ENCODE measurements around the gene RAP1GDS1.
A peak's percentile ranks its signal among the peaks of the same experiment; 100 is the strongest.
"Not testable (repeated sequence)": the region's sequence is repeated elsewhere in the genome, so short reads cannot be mapped to it uniquely, and the experiment has no call there.

The RAP1GDS1 gene

GRCh38 chr4:98433691-98434090 is 172.5 kb downstream of the RAP1GDS1 start:
- no peak for DNase-seq (ENCODE audit: low spot score)

DNA sequence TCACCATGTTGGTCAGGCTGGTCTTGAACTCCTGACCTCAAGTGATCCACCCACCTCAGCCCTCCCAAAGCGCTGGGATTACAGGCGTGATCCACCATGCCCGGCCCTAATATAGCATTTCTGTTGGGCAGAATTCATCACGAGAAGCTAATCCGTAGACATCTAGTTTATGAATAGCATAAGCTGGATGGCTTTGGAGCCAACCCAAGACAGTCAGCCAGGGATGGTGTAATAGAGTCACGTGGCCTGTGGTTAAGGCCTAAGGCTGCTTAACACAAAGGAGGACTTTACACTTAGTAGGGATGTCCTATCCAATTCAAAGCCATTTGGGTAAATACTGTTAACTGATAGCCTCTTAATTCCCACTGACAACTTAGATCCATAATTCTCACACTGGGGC is 173.6 kb downstream of the RAP1GDS1 start:
- no peak for DNase-seq (ENCODE audit: low spot score)

DNA sequence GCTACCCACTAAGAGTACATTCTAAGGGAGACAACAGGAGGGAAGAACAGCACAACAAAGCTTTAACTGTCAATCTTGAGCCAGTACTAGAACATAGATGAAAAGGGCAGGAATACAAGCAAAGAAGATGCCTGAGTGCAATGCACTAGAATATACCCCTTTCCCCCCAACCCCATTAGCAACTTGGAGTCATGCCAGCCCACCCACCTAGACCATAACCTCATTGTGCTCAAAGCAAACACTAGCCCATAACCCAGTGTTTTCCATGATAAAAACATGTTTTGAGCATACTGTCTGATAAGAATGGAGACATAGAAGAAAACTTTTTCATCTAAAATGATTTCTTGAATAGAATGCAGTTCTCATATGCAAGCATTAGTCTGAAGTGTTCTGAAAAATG is 183.2 kb downstream of the RAP1GDS1 start:
- no peak for DNase-seq (ENCODE audit: low spot score)

- no peak for DNase-seq (ENCODE audit: low spot score)
These were observed 185.6 kb downstream of the RAP1GDS1 start for GRCh38 chr4:98446499-98447375.

- no peak for DNase-seq (ENCODE audit: low spot score)
These were observed 186.5 kb downstream of the RAP1GDS1 start for GRCh38 chr4:98447648-98448047.

DNA sequence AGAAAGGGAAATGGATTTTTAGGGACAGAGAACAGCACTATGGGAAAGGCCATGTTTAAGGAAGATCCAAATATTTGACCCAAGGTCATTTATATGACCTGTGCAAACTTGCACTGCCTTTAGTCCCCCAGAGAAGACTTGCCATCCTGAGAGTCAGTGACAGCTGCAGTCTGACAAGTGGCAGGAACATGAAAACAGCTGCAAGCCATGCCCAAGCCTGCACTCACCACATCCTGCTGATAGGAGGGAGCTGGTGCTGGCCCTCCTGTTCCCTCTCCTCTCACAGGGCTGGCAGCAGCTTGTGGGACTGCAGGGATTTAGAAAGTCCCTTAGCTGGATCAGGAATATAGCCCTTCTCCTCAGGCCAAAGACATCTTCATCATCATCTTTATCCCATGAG is 187.7 kb downstream of the RAP1GDS1 start:
- no peak for DNase-seq (ENCODE audit: low spot score)

DNA sequence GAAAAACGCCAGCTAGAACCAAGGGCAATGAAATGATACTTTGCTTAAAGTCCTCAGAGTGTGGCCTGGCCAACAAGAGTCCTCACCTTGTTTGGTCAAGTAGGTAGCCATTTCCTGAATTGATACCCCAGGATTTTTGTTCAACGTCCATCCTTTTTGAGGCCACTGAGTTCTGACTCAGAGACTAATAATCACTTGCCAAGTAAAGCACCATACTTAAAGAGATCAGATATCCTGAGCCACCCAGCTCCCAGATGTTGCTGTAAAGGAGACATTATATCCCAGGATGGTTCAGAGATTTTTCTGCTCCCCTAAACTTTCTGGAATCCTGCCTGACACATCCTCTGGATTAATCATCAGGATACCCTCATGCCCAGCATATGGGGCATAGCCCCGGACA is 190.9 kb downstream of the RAP1GDS1 start:
- DNase-seq (ENCODE audit: low spot score): no peak

DNA sequence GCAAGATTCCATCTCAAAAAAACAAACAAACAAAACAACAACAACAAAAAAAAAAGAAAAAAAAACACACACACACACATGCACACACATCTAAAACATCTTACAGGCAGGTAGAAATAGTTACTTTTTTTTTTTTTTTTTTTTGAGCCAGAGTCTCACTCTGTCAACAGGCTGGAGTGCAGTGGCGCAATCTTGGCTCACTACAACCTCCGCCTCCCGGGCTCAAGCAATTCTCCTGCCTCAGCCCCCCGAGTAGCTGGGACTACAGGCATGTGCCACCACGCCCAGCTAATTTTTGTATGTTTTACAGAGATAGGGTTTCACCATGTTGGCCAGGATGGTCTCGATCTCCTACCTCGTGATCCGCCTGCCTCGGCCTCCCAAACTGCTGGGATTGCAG is 196.2 kb downstream of the RAP1GDS1 start:
- not testable (repeated sequence) for DNase-seq (ENCODE audit: low spot score)

DNA sequence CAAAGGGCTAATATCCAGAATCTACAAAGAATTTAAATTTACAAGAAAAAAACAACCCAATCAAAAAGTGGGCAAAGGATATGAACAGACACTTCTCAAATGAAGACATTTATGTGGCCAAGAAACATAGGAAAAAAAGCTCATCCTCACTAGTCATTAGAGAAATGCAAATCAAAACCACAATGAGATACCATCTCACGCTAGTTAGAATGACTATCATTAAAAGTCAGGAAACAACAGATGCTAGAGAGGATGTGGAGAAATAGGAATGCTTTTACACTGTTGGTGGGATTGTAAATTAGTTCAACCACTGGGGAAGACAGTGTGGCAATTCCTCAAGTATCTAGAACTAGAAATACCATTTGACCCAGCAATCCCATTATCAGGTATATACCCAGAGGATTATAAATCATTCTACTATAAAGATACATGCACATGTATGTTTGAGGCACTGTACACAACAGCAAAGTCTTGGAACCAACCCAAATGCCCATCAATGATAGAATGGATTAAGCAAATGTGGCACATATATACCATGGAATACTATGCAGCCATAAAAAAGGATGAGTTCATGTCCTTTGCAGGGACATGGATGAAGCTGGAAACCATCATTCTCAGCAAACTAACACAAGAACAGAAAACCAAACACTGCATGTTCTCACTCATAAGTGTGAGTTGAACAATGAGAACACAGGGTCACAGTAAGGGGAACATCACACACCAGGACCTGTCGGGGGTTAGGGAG is 200.1 kb downstream of the RAP1GDS1 start:
- DNase-seq (ENCODE audit: low spot score): not testable (repeated sequence)

GRCh38 chr4:98462487-98462886 is 201.3 kb downstream of the RAP1GDS1 start:
- no peak for DNase-seq (ENCODE audit: low spot score)

GRCh38 chr4:98466868-98467599 is 205.8 kb downstream of the RAP1GDS1 start:
- no peak for DNase-seq (ENCODE audit: low spot score)

DNA sequence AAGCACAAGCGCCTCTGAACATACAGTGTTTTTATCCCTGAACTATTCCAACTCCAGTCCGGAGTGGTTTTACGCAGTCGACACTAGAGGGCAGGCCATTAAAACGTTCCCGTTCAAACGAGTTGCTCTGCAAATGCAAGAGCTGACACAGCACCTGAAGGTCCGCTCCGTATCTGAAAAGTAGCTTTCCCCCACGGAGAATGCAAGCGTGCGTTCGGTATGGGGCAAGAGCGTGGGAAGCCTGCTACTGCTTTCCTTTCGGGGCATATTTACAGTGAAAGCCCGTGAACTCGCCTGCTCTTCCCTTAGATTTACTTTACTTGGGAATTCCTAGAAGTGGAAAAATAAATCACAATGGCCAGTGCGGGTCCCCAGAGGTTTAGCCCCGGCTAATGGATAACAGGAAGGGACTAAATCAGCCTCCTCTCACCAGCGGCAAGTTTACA is 206.5 kb downstream of the RAP1GDS1 start:
- DNase-seq (ENCODE audit: low spot score): peak; percentile 56

- no peak for DNase-seq (ENCODE audit: low spot score)
These were observed 207.5 kb downstream of the RAP1GDS1 start for GRCh38 chr4:98468709-98469108.

DNA sequence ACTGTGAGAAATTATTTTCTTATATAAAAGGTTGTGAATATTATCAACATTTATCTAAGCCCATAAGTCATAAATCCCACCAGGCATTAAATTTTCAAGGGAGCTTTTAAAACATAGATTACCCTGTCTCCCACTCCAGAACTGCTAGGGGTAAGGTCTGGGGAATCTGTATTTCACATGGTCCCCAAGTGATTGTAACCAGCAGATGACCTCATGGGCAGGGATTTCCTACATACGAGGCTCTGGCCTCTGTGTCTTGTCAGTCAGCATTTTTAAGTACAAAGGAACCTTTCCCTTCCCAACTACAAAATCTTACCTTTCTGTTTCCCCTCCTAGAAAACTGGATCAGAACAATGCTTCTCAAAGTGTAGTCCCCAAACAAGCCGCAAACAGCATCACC is 208.6 kb downstream of the RAP1GDS1 start:
- DNase-seq (ENCODE audit: low spot score): no peak

DNA sequence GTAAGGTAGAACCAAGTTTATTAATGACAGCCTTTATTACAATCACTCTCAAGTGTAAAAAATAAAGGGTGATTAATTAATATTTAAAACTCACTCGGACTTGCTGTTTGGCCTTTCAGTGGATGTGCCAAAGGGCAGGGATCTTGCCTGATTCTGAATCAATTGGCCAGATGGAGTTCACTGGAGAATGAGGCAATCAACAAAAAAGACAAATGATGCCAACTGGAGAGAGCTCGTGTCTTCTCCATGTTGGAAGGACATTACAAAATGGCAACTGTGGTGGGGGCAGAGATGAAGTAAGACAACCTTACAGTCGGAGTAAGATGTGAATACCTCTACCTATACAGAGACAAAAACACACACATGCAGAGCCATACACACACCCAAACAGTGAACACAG is 209.2 kb downstream of the RAP1GDS1 start:
- no peak for DNase-seq (ENCODE audit: low spot score)

- DNase-seq (ENCODE audit: low spot score): no peak
These were observed 209.6 kb downstream of the RAP1GDS1 start for GRCh38 chr4:98470831-98471230.

DNA sequence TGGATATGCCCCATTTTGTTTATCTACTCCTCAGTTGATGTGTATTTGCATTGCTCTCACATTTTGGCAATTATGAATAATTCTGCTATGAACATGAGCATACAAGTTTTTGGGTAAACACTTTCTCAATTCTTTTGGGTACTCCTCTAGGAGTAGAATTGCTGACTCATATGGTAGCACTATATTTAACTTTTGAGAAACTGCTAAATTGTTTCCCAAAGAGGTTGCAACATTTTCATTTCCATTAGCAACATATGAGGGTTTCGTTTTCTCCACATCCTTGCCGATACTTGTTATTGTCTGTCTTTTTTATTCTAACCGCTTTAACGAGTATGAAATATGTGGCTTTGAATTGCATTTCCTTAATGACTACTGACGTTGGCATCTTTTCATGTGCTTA is 211.9 kb downstream of the RAP1GDS1 start:
- no peak for DNase-seq (ENCODE audit: low spot score)

DNA sequence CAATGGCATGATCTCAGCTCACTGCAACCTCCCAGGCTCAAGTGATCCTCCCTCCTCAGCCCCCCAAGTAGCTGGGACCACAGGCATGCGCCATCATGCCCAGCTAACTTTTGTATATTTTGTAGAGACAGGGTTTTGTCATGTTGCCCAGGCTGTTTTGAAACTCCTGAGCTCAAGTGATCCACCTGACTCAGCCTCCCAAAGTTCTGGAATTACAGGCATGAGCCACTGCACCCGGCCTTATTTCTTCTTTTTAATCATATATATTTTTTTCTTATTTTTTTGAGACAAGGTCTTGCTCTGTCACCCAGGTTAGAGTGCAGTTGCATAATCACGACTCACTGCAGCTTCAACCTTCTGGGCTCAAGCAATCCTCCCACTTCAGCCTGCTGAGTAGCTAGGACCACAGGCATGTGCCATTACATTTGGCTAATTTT is 213.2 kb downstream of the RAP1GDS1 start:
- DNase-seq (ENCODE audit: low spot score): no peak

DNA sequence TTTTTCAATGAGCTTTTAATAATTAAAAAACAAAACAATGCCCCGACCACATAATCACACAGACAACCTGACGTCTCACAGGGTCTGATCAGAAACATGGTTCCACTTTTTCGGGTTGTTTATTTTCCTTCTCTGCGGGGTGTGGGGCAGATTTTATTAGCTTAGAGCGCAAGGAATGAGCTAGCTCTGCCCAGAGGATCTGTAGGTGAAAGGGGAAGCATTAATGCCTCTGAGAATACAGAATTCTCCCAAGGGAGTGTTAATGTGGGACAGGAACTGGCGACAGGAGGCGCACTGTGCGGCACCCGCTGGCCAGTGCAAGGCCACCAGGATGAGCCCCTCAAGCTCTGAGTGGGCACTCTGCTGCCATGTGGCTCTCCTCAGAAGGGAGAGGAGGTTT is 215.7 kb downstream of the RAP1GDS1 start:
- no peak for DNase-seq (ENCODE audit: low spot score)

DNA sequence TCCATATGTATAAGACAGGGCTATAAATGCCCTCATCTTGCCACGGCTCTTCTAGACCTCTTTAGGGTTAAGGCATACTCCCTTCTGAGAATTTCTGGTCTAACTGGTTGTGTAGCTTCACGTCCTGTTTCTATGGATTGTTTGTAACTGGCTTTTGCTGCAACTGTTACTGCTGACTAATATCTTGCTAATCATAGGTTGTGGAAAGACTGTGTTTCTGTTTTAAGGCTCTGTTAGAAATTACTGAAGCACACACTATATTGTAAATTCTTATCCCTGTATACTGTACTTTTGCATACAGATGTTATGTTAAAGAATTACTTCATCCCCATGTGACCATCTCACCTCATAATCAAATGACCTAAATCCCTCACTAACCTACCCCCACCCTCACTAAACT is 218.4 kb downstream of the RAP1GDS1 start:
- not testable (repeated sequence) for DNase-seq (ENCODE audit: low spot score)

- no peak for DNase-seq (ENCODE audit: low spot score)
These were observed 219.4 kb downstream of the RAP1GDS1 start for GRCh38 chr4:98480535-98480934.

DNA sequence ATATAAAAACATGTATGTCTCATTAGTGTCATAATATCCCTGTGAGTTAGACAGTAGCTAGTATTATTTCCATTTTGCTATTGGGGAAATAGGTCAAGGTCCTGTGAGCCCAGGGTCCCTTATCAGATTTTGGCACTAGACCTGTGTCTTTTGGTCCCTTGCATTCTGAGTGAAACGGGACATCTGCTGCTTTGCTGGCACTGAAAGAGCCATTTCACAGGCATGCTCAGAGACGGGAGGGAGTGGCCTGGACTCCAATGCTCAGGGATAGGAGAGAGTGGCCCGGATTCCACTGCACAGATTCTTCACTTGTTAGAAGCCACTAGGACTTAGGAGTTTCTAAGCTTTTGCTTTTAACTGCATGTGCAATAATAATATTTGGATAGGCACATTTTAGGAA is 220.0 kb downstream of the RAP1GDS1 start:
- no peak for DNase-seq (ENCODE audit: low spot score)

GRCh38 chr4:98482503-98482846 is 221.3 kb downstream of the RAP1GDS1 start:
- DNase-seq (ENCODE audit: low spot score): no peak

All from HuH-7.5 (cell line).